HG02588 (cell line): ENCODE measurements around the gene ACP7.

ENCODE experiments used
- ATAC-seq: cut with Tn5 transposase; IDR thresholded peaks from one replicate; pipeline ENCODE4 v1.9.1; 2021; ENCODE audit warnings: mild to moderate bottlenecking, moderate library complexity; ENCODE audit not compliant: unreplicated experiment

ACP7 gene

DNA sequence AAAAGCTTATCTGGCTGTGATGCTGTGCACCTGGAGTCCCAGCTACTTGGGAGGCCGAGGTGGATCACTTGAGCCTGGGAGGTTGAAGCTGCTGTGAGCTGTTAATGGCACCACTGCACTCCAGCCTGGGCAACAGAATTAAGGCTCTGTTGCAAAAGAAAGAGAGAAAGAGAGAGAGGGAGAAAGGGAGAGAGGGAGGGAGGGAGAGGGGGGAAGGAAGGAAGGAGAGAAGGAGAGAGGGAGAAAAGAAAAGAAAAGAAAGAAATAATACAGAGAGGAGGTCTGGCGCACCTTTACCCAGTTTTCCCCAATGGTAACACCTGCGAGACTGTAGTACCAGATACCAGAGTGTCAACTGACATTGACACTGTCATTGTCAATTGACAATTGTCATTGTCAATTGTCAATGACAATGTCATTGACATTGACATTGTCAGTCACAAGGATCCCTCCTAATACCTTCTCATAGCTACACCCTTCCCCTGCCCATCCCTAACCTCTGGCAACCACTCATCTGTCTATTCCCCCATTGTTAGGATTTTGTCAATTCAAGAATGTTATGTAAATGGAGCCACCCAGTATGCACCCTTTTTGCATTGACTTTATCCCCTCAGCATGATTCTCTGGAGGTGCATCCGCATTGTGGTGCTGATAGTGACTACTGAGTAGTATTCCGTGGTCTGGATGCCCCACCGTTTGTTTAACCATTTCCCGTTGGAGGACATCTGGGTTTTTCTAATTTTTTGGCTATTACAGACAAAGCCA is 62.7 kb downstream of the ACP7 start:
- ATAC-seq, result no peak

DNA sequence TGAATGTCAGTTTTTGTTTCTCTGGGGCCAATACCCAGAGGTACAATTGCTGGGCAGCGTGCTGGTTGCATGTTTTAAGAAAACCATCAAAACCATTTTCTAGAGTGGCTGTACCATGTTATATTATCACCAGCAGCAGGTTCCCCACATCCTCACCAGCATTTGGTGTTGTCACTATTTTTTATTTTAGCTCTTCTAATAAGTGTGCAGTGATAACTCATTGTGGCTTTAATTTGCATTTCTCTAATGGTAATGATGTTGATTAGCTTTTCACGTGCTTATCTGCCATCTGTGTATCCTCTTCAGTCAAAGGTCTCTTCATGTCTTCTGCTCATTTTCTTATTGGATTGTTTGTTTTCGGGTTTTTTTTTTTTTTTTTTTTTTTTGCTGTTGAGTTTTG is 63.3 kb downstream of the ACP7 start:
- ATAC-seq, result no peak

- ATAC-seq, result no peak
These were observed 64.9 kb downstream of the ACP7 start for GRCh38 chr19:39148939-39149529.

DNA sequence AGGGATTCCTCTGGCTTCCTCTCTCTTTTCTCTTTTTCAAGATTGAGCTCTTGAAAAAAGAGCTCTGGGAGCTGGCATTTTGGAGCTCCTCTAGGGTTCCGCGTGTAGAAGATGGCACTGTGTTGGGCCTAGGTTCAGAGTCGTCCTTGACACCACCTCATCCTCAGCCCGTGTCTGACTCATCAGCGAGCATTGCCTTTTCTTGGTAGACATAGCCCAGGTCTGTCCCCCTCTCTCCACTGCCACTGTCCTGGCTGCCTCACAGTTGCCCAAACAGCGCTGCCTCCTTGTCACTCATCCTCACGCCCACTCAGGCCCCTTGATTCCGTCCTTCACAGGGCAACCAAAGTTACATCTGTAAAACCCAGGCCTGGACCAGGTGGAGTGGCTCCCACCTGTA is 66.1 kb downstream of the ACP7 start:
- no peak for ATAC-seq

- ATAC-seq, result no peak
These were observed 66.8 kb downstream of the ACP7 start for GRCh38 chr19:39150807-39151600.

DNA sequence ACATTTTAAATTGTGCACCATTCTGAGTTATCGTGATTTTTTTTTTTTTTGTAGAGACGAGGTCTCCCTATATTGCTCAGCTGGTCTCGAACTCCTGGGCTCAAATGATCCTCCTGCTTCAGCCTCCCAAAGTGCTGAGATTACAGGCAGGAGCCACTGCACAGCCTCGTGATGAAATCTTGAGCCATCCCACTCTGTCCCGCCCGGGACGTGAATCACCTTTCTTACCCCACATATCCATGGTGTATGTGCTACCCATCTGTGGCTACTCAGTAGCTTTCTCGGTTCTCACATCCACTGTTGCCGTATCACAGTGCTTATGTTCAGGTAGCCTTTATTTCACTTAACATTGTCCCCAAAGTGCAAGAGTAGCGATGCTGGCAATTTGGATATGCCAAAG is 67.9 kb downstream of the ACP7 start:
- no peak for ATAC-seq

- ATAC-seq, result no peak
These were observed 70.0 kb downstream of the ACP7 start for GRCh38 chr19:39154100-39154628.

- ATAC-seq, result no peak
These were observed 70.5 kb downstream of the ACP7 start for GRCh38 chr19:39154629-39155100.

GRCh38 chr19:39155114-39155700 is 71.0 kb downstream of the ACP7 start:
- ATAC-seq, result no peak

GRCh38 chr19:39155741-39156140 is 71.6 kb downstream of the ACP7 start:
- no peak for ATAC-seq

GRCh38 chr19:39156326-39157230 is 72.4 kb downstream of the ACP7 start:
- ATAC-seq, result no peak

- ATAC-seq, result no peak
These were observed 73.3 kb downstream of the ACP7 start for GRCh38 chr19:39157275-39157996.

DNA sequence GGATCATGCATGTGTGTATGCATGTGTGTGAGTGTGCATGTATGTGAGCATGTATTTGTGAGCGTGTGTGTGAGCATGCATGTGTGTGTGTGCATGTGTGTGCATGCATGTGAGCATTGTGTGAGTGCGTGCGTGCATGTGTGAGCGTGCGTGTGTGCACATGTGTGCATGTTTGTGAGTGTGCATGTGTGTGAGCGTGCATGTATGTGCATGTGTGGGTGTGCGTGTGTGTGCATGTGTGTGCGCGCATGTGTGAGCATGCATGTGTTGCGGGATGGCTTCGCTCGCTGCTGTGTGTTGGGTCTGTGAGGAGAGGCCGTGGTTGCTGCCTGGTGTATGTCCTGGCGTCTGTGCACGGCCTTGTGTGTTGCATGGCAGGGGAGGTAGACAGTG is 73.8 kb downstream of the ACP7 start:
- no peak for ATAC-seq

- ATAC-seq, result no peak
These were observed 74.6 kb downstream of the ACP7 start for GRCh38 chr19:39158646-39159260.

- no peak for ATAC-seq
These were observed 76.3 kb downstream of the ACP7 start for GRCh38 chr19:39160523-39160861.
